Thyroid gland (tissue), 4 donors: ENCODE data around the gene RNF26.

Experiments
- CTCF ChIP-seq, 6 experiments: fragments of 200-600 bp in 3 of 6; fragments of 450-650 bp in 3 of 6; sonication (generic) in 3 of 6; IDR thresholded peaks; one replicate each; pipeline ENCODE4 v1.5.1; 2016 to 2019; ENCODE audit warnings: antibody characterized with exemption in 6 of 6, mild to moderate bottlenecking in 2 of 6, inconsistent platforms in 1 of 6, moderate library complexity in 1 of 6
- POLR2A ChIP-seq, 2 donors: fragments of 450-650 bp; IDR thresholded peaks; one replicate each; pipeline ENCODE4 v1.6.1; 2017; ENCODE audit warnings: antibody characterized with exemption in 2 of 2, mild to moderate bottlenecking in 2 of 2, moderate library complexity in 1 of 2

- no peak for TF ChIP-seq CTCF (IDR thresholded peaks at IDR 0.05)
- TF ChIP-seq POLR2A (IDR thresholded peaks at IDR 0.05), result no peak
These were observed 35.6 kb upstream of the RNF26 start for GRCh38 chr11:119298726-119299125.
